MCF 10A (cell line): ENCODE data around the gene CCDC61. TPM values are rescaled to one million over a fixed set of nuclear protein-coding genes. Genes with fewer than 3 reads are reported as not detected.

Experiments
- BruUV-seq: library from RNA; stranded (reverse); fragments of 400-500 nt; replicated peaks from 2 replicates; lab custom pipeline; 2021; lab: Mats Ljungman, UMichigan
- CTCF ChIA-PET: fragments of 300-600 bp; sonication (Branson Sonifier 250); formaldehyde crosslinking; extraction: SDS; loops from one replicate; lab custom pipeline; 2021; ENCODE audit warnings: antibody characterized with exemption, inconsistent platforms; lab: Yijun Ruan, JAX
- POLR2A ChIA-PET: fragments of 300-600, 350-650 bp; sonication (Branson Sonifier 250); formaldehyde crosslinking; extraction: SDS; loops from one replicate; lab custom pipeline; 2020; ENCODE audit warnings: antibody characterized with exemption, inconsistent platforms; lab: Yijun Ruan, JAX
- DNase-seq: peaks from one replicate; pipeline ENCODE4 v3.0.0-alpha.2; 2018; ENCODE audit not compliant: unreplicated experiment
- H3K27ac Mint-ChIP-seq: one replicate; pipeline ENCODE4 v1.8.0; 2022; ENCODE audit warnings: mild to moderate bottlenecking, low read depth, mixed read lengths; ENCODE audit not compliant: unreplicated experiment
- H3K27me3 Mint-ChIP-seq: one replicate; pipeline ENCODE4 v1.8.0; 2022; ENCODE audit warnings: mixed read lengths; ENCODE audit not compliant: insufficient read depth, unreplicated experiment
- H3K36me3 Mint-ChIP-seq: one replicate; pipeline ENCODE4 v1.8.0; 2022; ENCODE audit warnings: mild to moderate bottlenecking, moderate library complexity, mixed read lengths; ENCODE audit not compliant: insufficient read depth, unreplicated experiment
- H3K4me1 Mint-ChIP-seq: one replicate; pipeline ENCODE4 v1.8.0; 2022; ENCODE audit warnings: mixed read lengths; ENCODE audit not compliant: insufficient read depth, unreplicated experiment
- H3K4me3 Mint-ChIP-seq: one replicate; pipeline ENCODE4 v1.8.0; 2022; ENCODE audit warnings: mild to moderate bottlenecking, moderate library complexity, mixed read lengths; ENCODE audit not compliant: unreplicated experiment
- H3K9me3 Mint-ChIP-seq: one replicate; pipeline ENCODE4 v1.8.0; 2022; ENCODE audit warnings: mixed read lengths; ENCODE audit not compliant: unreplicated experiment
- CTCF ChIP-seq: fragments of 200-600 bp; IDR thresholded peaks from one replicate; pipeline ENCODE4 v1.8.0; 2022; ENCODE audit warnings: antibody characterized with exemption, mild to moderate bottlenecking; ENCODE audit not compliant: unreplicated experiment
- intact Hi-C: fragments of 100-400 bp; cut with micrococcal nuclease; formaldehyde crosslinking; loops from 2 replicates; pipeline ENCODE4 v1.14.1; 2022
- total RNA-seq: library from RNA; stranded (reverse); gene quantifications from 2 replicates; pipeline ENCODE4 v1.2.3, GENCODE V29; 2022

Gene CCDC61
- total RNA-seq, 1 experiment from 2014 or later = 18.9 TPM

GRCh38 chr19:46031781-46032596, 36.7 kb downstream of the CCDC61 start:
- Mint-ChIP-seq H3K4me3 (no peak overlapping the region), H3K4me1 (peaks cover 6% of the 10 kb centered on the region), H3K36me3 (no peaks in the 10 kb centered on the region), H3K27me3 (peaks cover 6% of the 10 kb centered on the region), H3K27ac (no peak overlapping the region), H3K9me3 (no peaks in the 10 kb centered on the region)
- no TSS peak for BruUV-seq
- CTCF ChIA-PET = interaction anchor here (0.6 to 4.2 kb wide), 6 partner anchors 10 to 48 kb away, joined by 3 to 60 read pairs (median 4); no protein-coding TSS in a partner anchor
- TF ChIP-seq CTCF = no peak
- no peak for DNase-seq
- POLR2A ChIA-PET = interaction anchor here (0.7 to 1.6 kb wide), 5 partner anchors 9 to 153 kb away, joined by 3 to 4 read pairs (median 3); partner anchors contain the start of genes IGFL4 and PGLYRP1
- intact Hi-C loops = no loop called here

- BruUV-seq = no TSS peak
- TF ChIP-seq CTCF = no peak
- Mint-ChIP-seq H3K9me3 (no peaks in the 10 kb centered on the region), H3K27ac (no peak overlapping the region), H3K36me3 (no peaks in the 10 kb centered on the region), H3K4me3 (no peak overlapping the region), H3K27me3 (peaks cover 11% of the 10 kb centered on the region), H3K4me1 (peaks cover 6% of the 10 kb centered on the region)
- no peak for DNase-seq
- ChIA-PET CTCF (interaction anchor here (0.9 to 4.2 kb wide), 7 partner anchors 10 to 232 kb away, joined by 3 to 60 read pairs (median 5); no protein-coding TSS in a partner anchor), POLR2A (interaction anchor here (1.1 to 1.6 kb wide), 5 partner anchors 8 to 153 kb away, joined by 3 to 8 read pairs (median 3); partner anchors contain the start of gene IGFL4)
- intact Hi-C loops = no loop called here
Observed at GRCh38 chr19:46032597-46033025, 37.3 kb downstream of the CCDC61 start.

- DNase-seq = no peak
- intact Hi-C loops = no loop called here
- Mint-ChIP-seq H3K27ac (no peak overlapping the region), H3K27me3 (peaks cover 11% of the 10 kb centered on the region), H3K36me3 (no peaks in the 10 kb centered on the region), H3K4me3 (no peak overlapping the region), H3K4me1 (peaks cover 6% of the 10 kb centered on the region), H3K9me3 (no peaks in the 10 kb centered on the region)
- ChIA-PET CTCF (interaction anchor here (0.5 to 4.2 kb wide), 8 partner anchors 10 to 231 kb away, joined by 3 to 60 read pairs (median 4); no protein-coding TSS in a partner anchor), POLR2A (interaction anchor here (1.3 to 1.6 kb wide), 3 partner anchors 32 to 44 kb away, joined by 3 to 8 read pairs (median 5); no protein-coding TSS in a partner anchor)
- BruUV-seq = no TSS peak
- no peak for TF ChIP-seq CTCF
Observed at GRCh38 chr19:46033401-46033800, 38.1 kb downstream of the CCDC61 start.

GRCh38 chr19:46035546-46035945, 40.3 kb downstream of the CCDC61 start:
- CTCF ChIA-PET = interaction anchor here (1.0 to 2.2 kb wide), 3 partner anchors 30 to 43 kb away, joined by 4 to 9 read pairs (median 5); no protein-coding TSS in a partner anchor
- H3K4me1 Mint-ChIP-seq = peaks cover 6% of the 10 kb centered on the region
- no TSS peak for BruUV-seq
- intact Hi-C loops = no loop called here
- H3K27me3 Mint-ChIP-seq = peaks cover 11% of the 10 kb centered on the region
- no peak for TF ChIP-seq CTCF
- H3K9me3 Mint-ChIP-seq = no peaks in the 10 kb centered on the region
- DNase-seq = no peak
- no peak overlapping the region for H3K4me3 Mint-ChIP-seq
- POLR2A ChIA-PET = no interaction called here
- no peak overlapping the region for H3K27ac Mint-ChIP-seq
- H3K36me3 Mint-ChIP-seq = no peaks in the 10 kb centered on the region
